WTC11 (cell line): Measurements from ENCODE around the gene SIAE. TPM values are rescaled to one million over a fixed set of nuclear protein-coding genes. Genes with fewer than 3 reads are reported as not detected.

Source experiments
- ATAC-seq: fragments of 200-7000 bp; cut with Tn5 transposase; 2 replicates; pipeline ENCODE4 v1.10.0; 2021; ENCODE audit warnings: mild to moderate bottlenecking, moderate library complexity
- CTCF ChIA-PET: fragments of 300-600 bp; sonication (Branson Sonifier 250); formaldehyde crosslinking; loops from one replicate; lab custom pipeline; 2021; ENCODE audit warnings: antibody characterized with exemption; lab: Charles Lee
- POLR2A ChIA-PET: fragments of 350-600 bp; sonication (Branson Sonifier 250); formaldehyde crosslinking; loops from one replicate; lab custom pipeline; 2021; ENCODE audit warnings: antibody characterized with exemption; lab: Charles Lee
- DNase-seq: peaks from one replicate; pipeline ENCODE4 v3.0.0; 2021; ENCODE audit warnings: low spot score
- H3K27ac Mint-ChIP-seq: 2 replicates; pipeline ENCODE4 v1.8.0; 2021; ENCODE audit warnings: mixed read lengths
- H3K27me3 Mint-ChIP-seq: 2 replicates; pipeline ENCODE4 v1.8.0; 2021; ENCODE audit warnings: low read depth, mild to moderate bottlenecking, moderate library complexity, mixed read lengths
- H3K36me3 Mint-ChIP-seq: 2 replicates; pipeline ENCODE4 v1.8.0; 2021; ENCODE audit warnings: mixed read lengths
- H3K4me1 Mint-ChIP-seq: 2 replicates; pipeline ENCODE4 v1.8.0; 2022; ENCODE audit warnings: mixed read lengths
- H3K4me3 Mint-ChIP-seq: 2 replicates; pipeline ENCODE4 v1.8.0; 2021; ENCODE audit warnings: mild to moderate bottlenecking, moderate library complexity, mixed read lengths
- H3K9me3 Mint-ChIP-seq: 2 replicates; pipeline ENCODE4 v1.8.0; 2021; ENCODE audit warnings: mixed read lengths
- ARID4B ChIP-seq: sonication (generic); formaldehyde crosslinking; IDR thresholded peaks from 2 replicates; pipeline ENCODE4 v1.8.0; 2023; ENCODE audit warnings: missing genetic modification reagents, mild to moderate bottlenecking, borderline replicate concordance
- CBFB ChIP-seq: sonication (generic); formaldehyde crosslinking; IDR thresholded peaks from 2 replicates; pipeline ENCODE4 v1.8.1; 2022; ENCODE audit warnings: mild to moderate bottlenecking, low read depth, missing genetic modification reagents
- CDX4 ChIP-seq: fragments of 250-450 bp; sonication (Bioruptor Pico); IDR thresholded peaks from 2 replicates; pipeline ENCODE4 v1.9.0; 2021; ENCODE audit warnings: moderate library complexity, mild to moderate bottlenecking, inconsistent platforms, borderline replicate concordance
- CREM ChIP-seq: sonication (generic); formaldehyde crosslinking; IDR thresholded peaks from 2 replicates; pipeline ENCODE4 v1.8.1; 2022; ENCODE audit warnings: mild to moderate bottlenecking, missing genetic modification reagents, moderate library complexity
- ERG ChIP-seq: fragments of 250-450 bp; sonication (Bioruptor Pico); IDR thresholded peaks from 2 replicates; pipeline ENCODE4 v1.8.0; 2021; ENCODE audit warnings: mild to moderate bottlenecking
- ETV6 ChIP-seq: sonication (generic); formaldehyde crosslinking; IDR thresholded peaks from 2 replicates; pipeline ENCODE4 v1.8.1; 2022; ENCODE audit warnings: mild to moderate bottlenecking, missing genetic modification reagents
- FOXJ3 ChIP-seq: sonication (generic); formaldehyde crosslinking; IDR thresholded peaks from 2 replicates; pipeline ENCODE4 v1.9.0; 2021; ENCODE audit warnings: missing genetic modification reagents, mild to moderate bottlenecking, borderline replicate concordance
- FOXK1 ChIP-seq: sonication (generic); formaldehyde crosslinking; IDR thresholded peaks from 2 replicates; pipeline ENCODE4 v1.8.0; 2022; ENCODE audit warnings: mild to moderate bottlenecking, moderate library complexity, missing genetic modification reagents
- GTF2I ChIP-seq: fragments of 250-450 bp; sonication (Bioruptor Pico); conservative IDR thresholded peaks from 2 replicates; pipeline ENCODE4 v1.4.0; 2021; ENCODE audit warnings: mild to moderate bottlenecking
- HMGA2 ChIP-seq: fragments of 250-450 bp; sonication (Bioruptor Pico); IDR thresholded peaks from 2 replicates; pipeline ENCODE4 v1.4.0; 2021; ENCODE audit warnings: mild to moderate bottlenecking, moderate library complexity
- JUN ChIP-seq: sonication (generic); formaldehyde crosslinking; IDR thresholded peaks from 2 replicates; pipeline ENCODE4 v1.8.0; 2023; ENCODE audit warnings: mild to moderate bottlenecking, missing genetic modification reagents
- KAT7 ChIP-seq: sonication (generic); formaldehyde crosslinking; IDR thresholded peaks from 2 replicates; pipeline ENCODE4 v1.8.1; 2023; ENCODE audit warnings: missing genetic modification reagents, mild to moderate bottlenecking, borderline replicate concordance
- NFE2L1 ChIP-seq: sonication (generic); formaldehyde crosslinking; IDR thresholded peaks from 2 replicates; pipeline ENCODE4 v1.8.1; 2023; ENCODE audit warnings: missing genetic modification reagents
- PRRX2 ChIP-seq: fragments of 250-450 bp; sonication (Bioruptor Pico); IDR thresholded peaks from 2 replicates; pipeline ENCODE4 v1.8.0; 2021; ENCODE audit warnings: mild to moderate bottlenecking
- RELA ChIP-seq: sonication (generic); formaldehyde crosslinking; IDR thresholded peaks from 2 replicates; pipeline ENCODE4 v1.8.1; 2022; ENCODE audit warnings: missing genetic modification reagents, mild to moderate bottlenecking, borderline replicate concordance
- SMAD3 ChIP-seq: sonication (generic); formaldehyde crosslinking; IDR thresholded peaks from 2 replicates; pipeline ENCODE4 v1.8.0; 2022; ENCODE audit warnings: missing genetic modification reagents, mild to moderate bottlenecking, borderline replicate concordance
- SMAD4 ChIP-seq: sonication (generic); formaldehyde crosslinking; IDR thresholded peaks from 2 replicates; pipeline ENCODE4 v1.8.0; 2022; ENCODE audit warnings: mild to moderate bottlenecking, missing genetic modification reagents
- SP1 ChIP-seq: sonication (generic); formaldehyde crosslinking; conservative IDR thresholded peaks from 2 replicates; pipeline ENCODE4 v1.8.1; 2022; ENCODE audit warnings: missing genetic modification reagents
- TEAD4 ChIP-seq: sonication (generic); formaldehyde crosslinking; IDR thresholded peaks from 2 replicates; pipeline ENCODE4 v1.8.0; 2022; ENCODE audit warnings: mild to moderate bottlenecking, missing genetic modification reagents
- ZBTB21 ChIP-seq: sonication (generic); formaldehyde crosslinking; IDR thresholded peaks from 2 replicates; pipeline ENCODE4 v1.8.1; 2023; ENCODE audit warnings: mild to moderate bottlenecking, missing genetic modification reagents, borderline replicate concordance
- ZNF263 ChIP-seq: sonication (generic); formaldehyde crosslinking; IDR thresholded peaks from 2 replicates; pipeline ENCODE4 v1.8.1; 2022; ENCODE audit warnings: low read depth, mild to moderate bottlenecking, moderate library complexity, missing genetic modification reagents
- ZNF425 ChIP-seq: fragments of 250-450 bp; sonication (Bioruptor Pico); conservative IDR thresholded peaks from 2 replicates; pipeline ENCODE4 v1.9.0; 2021; ENCODE audit warnings: mild to moderate bottlenecking
- ZNF671 ChIP-seq: fragments of 250-450 bp; sonication (Bioruptor Pico); IDR thresholded peaks from 2 replicates; pipeline ENCODE4 v1.8.0; 2021; ENCODE audit warnings: mild to moderate bottlenecking
- total RNA-seq: library from RNA; stranded (reverse); gene quantifications from 3 replicates; pipeline ENCODE4 v1.2.3, GENCODE V29; 2021
- TF ChIP-seq, protein P1 (sequence below): fragments of 250-450 bp; sonication (Bioruptor Pico); IDR thresholded peaks from 2 replicates; pipeline ENCODE4 v1.9.0; 2021; ENCODE audit warnings: mild to moderate bottlenecking
- TF ChIP-seq, protein P2 (sequence below): sonication (generic); formaldehyde crosslinking; IDR thresholded peaks from 2 replicates; pipeline ENCODE4 v1.8.0; 2022; ENCODE audit warnings: mild to moderate bottlenecking, missing genetic modification reagents
- TF ChIP-seq, protein P3 (sequence below): sonication (generic); formaldehyde crosslinking; IDR thresholded peaks from 2 replicates; pipeline ENCODE4 v1.8.1; 2023; ENCODE audit warnings: mild to moderate bottlenecking, missing genetic modification reagents

SIAE gene
- total RNA-seq, 1 experiment from 2014 or later, result 4.9 TPM

- no peak for TF ChIP-seq ARID4B (CRISPR knock-in tag)
- TF ChIP-seq PRRX2 (CRISPR knock-in tag), result no peak
- no peak for TF ChIP-seq CDX4 (CRISPR knock-in tag)
- TF ChIP-seq, protein P1, sequence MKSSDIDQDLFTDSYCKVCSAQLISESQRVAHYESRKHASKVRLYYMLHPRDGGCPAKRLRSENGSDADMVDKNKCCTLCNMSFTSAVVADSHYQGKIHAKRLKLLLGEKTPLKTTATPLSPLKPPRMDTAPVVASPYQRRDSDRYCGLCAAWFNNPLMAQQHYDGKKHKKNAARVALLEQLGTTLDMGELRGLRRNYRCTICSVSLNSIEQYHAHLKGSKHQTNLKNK (CRISPR knock-in tag), result no peak
- TF ChIP-seq, protein P2, sequence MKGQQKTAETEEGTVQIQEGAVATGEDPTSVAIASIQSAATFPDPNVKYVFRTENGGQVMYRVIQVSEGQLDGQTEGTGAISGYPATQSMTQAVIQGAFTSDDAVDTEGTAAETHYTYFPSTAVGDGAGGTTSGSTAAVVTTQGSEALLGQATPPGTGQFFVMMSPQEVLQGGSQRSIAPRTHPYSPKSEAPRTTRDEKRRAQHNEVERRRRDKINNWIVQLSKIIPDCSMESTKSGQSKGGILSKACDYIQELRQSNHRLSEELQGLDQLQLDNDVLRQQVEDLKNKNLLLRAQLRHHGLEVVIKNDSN, result no peak
- TF ChIP-seq CREM (CRISPR knock-in tag), result no peak
- no peak for TF ChIP-seq JUN (CRISPR knock-in tag)
- no peak for TF ChIP-seq FOXK1 (CRISPR knock-in tag)
- TF ChIP-seq ZNF263 (CRISPR knock-in tag), result no peak
- TF ChIP-seq ZBTB21 (CRISPR knock-in tag), result no peak
- no peak for TF ChIP-seq KAT7
- TF ChIP-seq HMGA2 (CRISPR knock-in tag), result no peak
Measured at GRCh38 chr11:124667601-124668000, 5.9 kb downstream of the SIAE start (continued).

- Mint-ChIP-seq H3K36me3 (no peaks in the 10 kb centered on the region), H3K4me1 (no peaks in the 10 kb centered on the region), H3K27ac (no peak overlapping the region), H3K4me3 (no peak overlapping the region), H3K27me3 (no peaks in the 10 kb centered on the region), H3K9me3 (no peaks in the 10 kb centered on the region)
- ChIA-PET POLR2A (interaction anchor here (0.6 kb wide), 1 partner anchor 10 kb away, joined by 4 read pairs; the partner anchor contains the start of gene SPA17), CTCF (interaction anchor here (0.8 to 2.1 kb wide), 7 partner anchors 20 to 205 kb away, joined by 3 to 9 read pairs (median 3); partner anchors contain the start of gene ESAM)
- no peak for DNase-seq
- no peak for ATAC-seq
- TF ChIP-seq ZNF425 (CRISPR knock-in tag), result no peak
- no peak for TF ChIP-seq NFE2L1 (CRISPR knock-in tag)
- no peak for TF ChIP-seq ZBTB21 (CRISPR knock-in tag)
- no peak for TF ChIP-seq SMAD3 (CRISPR knock-in tag)
- TF ChIP-seq, protein P3, sequence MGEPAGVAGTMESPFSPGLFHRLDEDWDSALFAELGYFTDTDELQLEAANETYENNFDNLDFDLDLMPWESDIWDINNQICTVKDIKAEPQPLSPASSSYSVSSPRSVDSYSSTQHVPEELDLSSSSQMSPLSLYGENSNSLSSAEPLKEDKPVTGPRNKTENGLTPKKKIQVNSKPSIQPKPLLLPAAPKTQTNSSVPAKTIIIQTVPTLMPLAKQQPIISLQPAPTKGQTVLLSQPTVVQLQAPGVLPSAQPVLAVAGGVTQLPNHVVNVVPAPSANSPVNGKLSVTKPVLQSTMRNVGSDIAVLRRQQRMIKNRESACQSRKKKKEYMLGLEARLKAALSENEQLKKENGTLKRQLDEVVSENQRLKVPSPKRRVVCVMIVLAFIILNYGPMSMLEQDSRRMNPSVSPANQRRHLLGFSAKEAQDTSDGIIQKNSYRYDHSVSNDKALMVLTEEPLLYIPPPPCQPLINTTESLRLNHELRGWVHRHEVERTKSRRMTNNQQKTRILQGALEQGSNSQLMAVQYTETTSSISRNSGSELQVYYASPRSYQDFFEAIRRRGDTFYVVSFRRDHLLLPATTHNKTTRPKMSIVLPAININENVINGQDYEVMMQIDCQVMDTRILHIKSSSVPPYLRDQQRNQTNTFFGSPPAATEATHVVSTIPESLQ, result no peak
- TF ChIP-seq ZNF671 (CRISPR knock-in tag), result no peak
- TF ChIP-seq CREM (CRISPR knock-in tag), result no peak
- TF ChIP-seq ERG (CRISPR knock-in tag), result no peak
- TF ChIP-seq RELA (CRISPR knock-in tag), result no peak
- TF ChIP-seq ZNF263 (CRISPR knock-in tag), result no peak
- TF ChIP-seq GTF2I (CRISPR knock-in tag), result no peak
- TF ChIP-seq CBFB, result no peak
- no peak for TF ChIP-seq SMAD4 (CRISPR knock-in tag)
- no peak for TF ChIP-seq SP1 (CRISPR knock-in tag)
- no peak for TF ChIP-seq TEAD4
- no peak for TF ChIP-seq ETV6 (CRISPR knock-in tag)
- TF ChIP-seq FOXJ3 (CRISPR knock-in tag), result no peak
Measured at GRCh38 chr11:124663861-124664260, 9.7 kb downstream of the SIAE start.
